ENCODE data around the gene CERS6.

The CERS6 gene

GRCh38 chr2:168723275-168723899 is 267.3 kb downstream of the CERS6 start:
- no peak overlapping the region for H3K4me3 Mint-ChIP-seq
- H3K4me1 Mint-ChIP-seq (ENCODE audit: low read depth), result peaks cover 3% of the 10 kb centered on the region
- peaks cover 38% of the 10 kb centered on the region for H3K36me3 Mint-ChIP-seq
- H3K9me3 Mint-ChIP-seq (ENCODE audit: low read depth), result no peaks in the 10 kb centered on the region
- H3K27ac Mint-ChIP-seq, result no peak overlapping the region
- H3K27me3 Mint-ChIP-seq, result no peaks in the 10 kb centered on the region

- no peaks in the 10 kb centered on the region for H3K4me1 Mint-ChIP-seq (ENCODE audit: low read depth)
- no peak overlapping the region for H3K4me3 Mint-ChIP-seq
- H3K27ac Mint-ChIP-seq, result no peak overlapping the region
- peaks cover 27% of the 10 kb centered on the region for H3K36me3 Mint-ChIP-seq
- no peaks in the 10 kb centered on the region for H3K9me3 Mint-ChIP-seq (ENCODE audit: low read depth)
- no peaks in the 10 kb centered on the region for H3K27me3 Mint-ChIP-seq
Observed at GRCh38 chr2:168726375-168726774, 270.3 kb downstream of the CERS6 start.

GRCh38 chr2:168727904-168728470 is 271.9 kb downstream of the CERS6 start:
- Mint-ChIP-seq H3K27ac (no peak overlapping the region), H3K36me3 (peaks cover 24% of the 10 kb centered on the region), H3K4me1 (ENCODE audit: low read depth) (no peaks in the 10 kb centered on the region), H3K4me3 (no peak overlapping the region), H3K27me3 (no peaks in the 10 kb centered on the region), H3K9me3 (ENCODE audit: low read depth) (no peaks in the 10 kb centered on the region)

- H3K27me3 Mint-ChIP-seq, result no peaks in the 10 kb centered on the region
- no peak overlapping the region for H3K4me3 Mint-ChIP-seq
- H3K4me1 Mint-ChIP-seq (ENCODE audit: low read depth), result no peaks in the 10 kb centered on the region
- peaks cover 14% of the 10 kb centered on the region for H3K36me3 Mint-ChIP-seq
- H3K27ac Mint-ChIP-seq, result no peak overlapping the region
- H3K9me3 Mint-ChIP-seq (ENCODE audit: low read depth), result no peaks in the 10 kb centered on the region
Observed at GRCh38 chr2:168729455-168729854, 273.4 kb downstream of the CERS6 start.

GRCh38 chr2:168730344-168730743 is 274.3 kb downstream of the CERS6 start:
- H3K36me3 Mint-ChIP-seq, result peaks cover 14% of the 10 kb centered on the region
- H3K9me3 Mint-ChIP-seq (ENCODE audit: low read depth), result no peaks in the 10 kb centered on the region
- H3K4me3 Mint-ChIP-seq, result no peak overlapping the region
- no peak overlapping the region for H3K27ac Mint-ChIP-seq
- no peaks in the 10 kb centered on the region for H3K4me1 Mint-ChIP-seq (ENCODE audit: low read depth)
- H3K27me3 Mint-ChIP-seq, result no peaks in the 10 kb centered on the region

- H3K27ac Mint-ChIP-seq, result no peak overlapping the region
- no peaks in the 10 kb centered on the region for H3K9me3 Mint-ChIP-seq (ENCODE audit: low read depth)
- H3K36me3 Mint-ChIP-seq, result peaks cover 11% of the 10 kb centered on the region
- H3K4me1 Mint-ChIP-seq (ENCODE audit: low read depth), result no peaks in the 10 kb centered on the region
- H3K27me3 Mint-ChIP-seq, result no peaks in the 10 kb centered on the region
- no peak overlapping the region for H3K4me3 Mint-ChIP-seq
Observed at GRCh38 chr2:168731002-168731401, 274.9 kb downstream of the CERS6 start.

- Mint-ChIP-seq H3K4me1 (ENCODE audit: low read depth) (no peaks in the 10 kb centered on the region), H3K9me3 (ENCODE audit: low read depth) (no peaks in the 10 kb centered on the region), H3K27ac (no peak overlapping the region), H3K36me3 (peaks cover 11% of the 10 kb centered on the region), H3K27me3 (no peaks in the 10 kb centered on the region), H3K4me3 (no peak overlapping the region)
Observed at GRCh38 chr2:168731616-168732015, 275.5 kb downstream of the CERS6 start.

GRCh38 chr2:168732100-168732499 is 276.0 kb downstream of the CERS6 start:
- no peaks in the 10 kb centered on the region for H3K27me3 Mint-ChIP-seq
- peaks cover 3% of the 10 kb centered on the region for H3K4me1 Mint-ChIP-seq (ENCODE audit: low read depth)
- peaks cover 14% of the 10 kb centered on the region for H3K36me3 Mint-ChIP-seq
- no peak overlapping the region for H3K27ac Mint-ChIP-seq
- H3K9me3 Mint-ChIP-seq (ENCODE audit: low read depth), result no peaks in the 10 kb centered on the region
- no peak overlapping the region for H3K4me3 Mint-ChIP-seq

- Mint-ChIP-seq H3K4me1 (ENCODE audit: low read depth) (peaks cover 3% of the 10 kb centered on the region), H3K9me3 (ENCODE audit: low read depth) (no peaks in the 10 kb centered on the region)
Observed at GRCh38 chr2:168732506-168732905, 276.4 kb downstream of the CERS6 start.

GRCh38 chr2:168734199-168734760 is 278.2 kb downstream of the CERS6 start:
- no peak overlapping the region for H3K4me3 Mint-ChIP-seq
- no peaks in the 10 kb centered on the region for H3K9me3 Mint-ChIP-seq (ENCODE audit: low read depth)
- H3K27ac Mint-ChIP-seq, result no peak overlapping the region
- peaks cover 5% of the 10 kb centered on the region for H3K4me1 Mint-ChIP-seq (ENCODE audit: low read depth)
- H3K36me3 Mint-ChIP-seq, result peaks cover 11% of the 10 kb centered on the region
- H3K27me3 Mint-ChIP-seq, result no peaks in the 10 kb centered on the region

More at GRCh38 chr2:168732506-168732905, 276.4 kb downstream of the CERS6 start:
- Mint-ChIP-seq H3K36me3 (peaks cover 14% of the 10 kb centered on the region), H3K27ac (peak overlapping the region; percentile 0), H3K4me3 (no peak overlapping the region), H3K27me3 (no peaks in the 10 kb centered on the region)

- peaks cover 9% of the 10 kb centered on the region for H3K36me3 Mint-ChIP-seq
- peaks cover 5% of the 10 kb centered on the region for H3K4me1 Mint-ChIP-seq (ENCODE audit: low read depth)
- H3K27me3 Mint-ChIP-seq, result no peaks in the 10 kb centered on the region
- H3K9me3 Mint-ChIP-seq (ENCODE audit: low read depth), result no peaks in the 10 kb centered on the region
- H3K27ac Mint-ChIP-seq, result no peak overlapping the region
- no peak overlapping the region for H3K4me3 Mint-ChIP-seq
Observed at GRCh38 chr2:168736649-168737445, 280.8 kb downstream of the CERS6 start.

GRCh38 chr2:168738062-168738461 is 282.0 kb downstream of the CERS6 start:
- Mint-ChIP-seq H3K36me3 (peaks cover 10% of the 10 kb centered on the region), H3K27me3 (no peaks in the 10 kb centered on the region), H3K27ac (no peak overlapping the region), H3K4me3 (no peak overlapping the region), H3K9me3 (ENCODE audit: low read depth) (no peaks in the 10 kb centered on the region), H3K4me1 (ENCODE audit: low read depth) (peaks cover 5% of the 10 kb centered on the region)

- H3K4me3 Mint-ChIP-seq, result no peak overlapping the region
- no peak overlapping the region for H3K27ac Mint-ChIP-seq
- no peaks in the 10 kb centered on the region for H3K9me3 Mint-ChIP-seq (ENCODE audit: low read depth)
- H3K4me1 Mint-ChIP-seq (ENCODE audit: low read depth), result peaks cover 5% of the 10 kb centered on the region
- H3K27me3 Mint-ChIP-seq, result no peaks in the 10 kb centered on the region
- peaks cover 10% of the 10 kb centered on the region for H3K36me3 Mint-ChIP-seq
Observed at GRCh38 chr2:168740360-168740759, 284.3 kb downstream of the CERS6 start.

- H3K27me3 Mint-ChIP-seq, result no peaks in the 10 kb centered on the region
- no peaks in the 10 kb centered on the region for H3K9me3 Mint-ChIP-seq (ENCODE audit: low read depth)
- H3K36me3 Mint-ChIP-seq, result peaks cover 11% of the 10 kb centered on the region
- no peak overlapping the region for H3K4me3 Mint-ChIP-seq
- H3K4me1 Mint-ChIP-seq (ENCODE audit: low read depth), result peaks cover 5% of the 10 kb centered on the region
- no peak overlapping the region for H3K27ac Mint-ChIP-seq
Observed at GRCh38 chr2:168740788-168741187, 284.7 kb downstream of the CERS6 start.

- Mint-ChIP-seq H3K36me3 (peaks cover 14% of the 10 kb centered on the region), H3K4me3 (no peak overlapping the region), H3K27me3 (no peaks in the 10 kb centered on the region), H3K27ac (no peak overlapping the region), H3K9me3 (ENCODE audit: low read depth) (no peaks in the 10 kb centered on the region), H3K4me1 (ENCODE audit: low read depth) (peaks cover 2% of the 10 kb centered on the region)
Observed at GRCh38 chr2:168742258-168742932, 286.3 kb downstream of the CERS6 start.

Data from activated naive CD8-positive, alpha-beta T cell (primary cell).